HG03342 (cell line): ENCODE results near the gene NKD2.
"Not testable (repeated sequence)": the region's sequence is repeated elsewhere in the genome, so short reads cannot be mapped to it uniquely, and the experiment has no call there.

Source experiments
- ATAC-seq: cut with Tn5 transposase; IDR thresholded peaks from one replicate; pipeline ENCODE4 v1.9.1; 2021; ENCODE audit warnings: mild to moderate bottlenecking, moderate library complexity; ENCODE audit not compliant: unreplicated experiment

NKD2 gene

DNA sequence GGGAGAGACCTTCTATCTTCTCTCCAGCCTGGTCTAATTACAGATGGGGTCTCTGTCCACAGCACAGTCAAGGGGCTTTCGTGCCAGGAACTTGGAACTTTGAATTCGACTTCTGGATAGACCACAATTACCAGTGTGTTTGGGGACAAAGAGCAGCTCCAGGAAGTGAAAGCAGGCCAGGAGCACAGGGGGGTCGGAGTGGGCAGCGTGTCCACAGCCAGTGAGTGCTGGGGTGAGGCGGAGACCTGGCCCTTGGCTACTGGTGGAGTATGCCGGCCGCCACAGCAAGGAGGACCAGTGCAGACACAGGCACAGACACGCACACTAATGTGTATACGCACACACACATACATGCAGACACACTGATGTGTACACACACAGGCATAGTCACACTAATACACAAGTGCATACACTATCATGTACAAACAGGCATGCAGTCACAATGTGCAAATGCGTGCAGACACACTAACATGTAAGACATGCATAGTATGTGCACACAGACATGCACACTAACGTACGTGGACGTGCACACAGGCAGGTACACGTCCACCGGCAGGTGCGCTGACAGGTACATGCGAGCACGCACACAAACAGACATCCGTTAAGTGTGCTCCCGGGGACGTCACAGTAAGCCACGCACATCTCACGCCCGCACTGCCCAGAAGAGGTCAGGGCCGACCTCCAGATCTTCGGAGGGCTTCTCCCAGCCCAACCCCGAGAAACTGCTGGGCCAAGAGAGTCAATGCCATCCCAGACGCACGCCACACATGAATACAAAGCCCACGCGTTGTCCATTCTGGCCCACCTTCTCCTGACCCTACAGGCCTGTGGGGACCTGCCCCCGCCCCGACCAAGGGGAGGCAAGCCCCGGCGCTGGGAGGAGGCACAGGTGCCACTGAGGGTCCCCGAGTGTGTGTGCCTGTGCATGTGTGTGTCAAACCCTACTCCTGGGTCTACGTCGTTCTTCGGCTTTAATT is 46.5 kb downstream of the NKD2 start:
- no peak for ATAC-seq

DNA sequence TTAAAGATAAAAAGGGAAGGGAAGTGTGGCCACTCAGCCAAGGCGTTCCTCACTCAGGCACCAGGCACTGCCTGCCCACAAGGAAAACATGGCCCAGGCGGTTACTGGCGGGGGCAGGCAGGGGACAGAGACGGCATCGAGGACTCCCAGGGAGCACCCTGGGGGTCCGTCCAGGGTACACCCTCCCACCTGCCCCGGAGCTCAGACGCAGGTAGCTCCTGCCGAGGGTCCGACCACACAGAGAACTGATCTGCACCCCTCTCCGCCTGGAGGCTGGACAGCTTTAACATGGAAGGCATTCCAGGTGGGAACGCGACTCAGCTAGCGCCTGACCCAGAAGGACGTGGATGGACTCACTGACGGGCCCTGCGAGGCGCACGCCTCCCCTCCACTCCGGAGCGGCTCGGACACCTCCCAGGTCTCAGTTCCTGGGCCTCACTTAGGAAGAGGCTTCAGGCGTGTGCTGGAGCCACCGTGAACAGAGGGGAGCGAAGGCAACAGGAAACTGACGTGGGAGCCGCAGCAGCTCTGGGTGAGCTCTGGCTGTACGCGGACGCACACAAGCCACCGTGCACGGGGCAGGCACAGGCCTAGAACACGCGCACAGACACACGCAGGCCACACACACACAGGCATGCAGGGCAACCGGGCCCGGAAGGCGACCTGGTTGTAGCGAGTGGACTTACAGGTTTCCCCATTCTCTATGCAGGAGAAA is 47.5 kb downstream of the NKD2 start:
- ATAC-seq: no peak

DNA sequence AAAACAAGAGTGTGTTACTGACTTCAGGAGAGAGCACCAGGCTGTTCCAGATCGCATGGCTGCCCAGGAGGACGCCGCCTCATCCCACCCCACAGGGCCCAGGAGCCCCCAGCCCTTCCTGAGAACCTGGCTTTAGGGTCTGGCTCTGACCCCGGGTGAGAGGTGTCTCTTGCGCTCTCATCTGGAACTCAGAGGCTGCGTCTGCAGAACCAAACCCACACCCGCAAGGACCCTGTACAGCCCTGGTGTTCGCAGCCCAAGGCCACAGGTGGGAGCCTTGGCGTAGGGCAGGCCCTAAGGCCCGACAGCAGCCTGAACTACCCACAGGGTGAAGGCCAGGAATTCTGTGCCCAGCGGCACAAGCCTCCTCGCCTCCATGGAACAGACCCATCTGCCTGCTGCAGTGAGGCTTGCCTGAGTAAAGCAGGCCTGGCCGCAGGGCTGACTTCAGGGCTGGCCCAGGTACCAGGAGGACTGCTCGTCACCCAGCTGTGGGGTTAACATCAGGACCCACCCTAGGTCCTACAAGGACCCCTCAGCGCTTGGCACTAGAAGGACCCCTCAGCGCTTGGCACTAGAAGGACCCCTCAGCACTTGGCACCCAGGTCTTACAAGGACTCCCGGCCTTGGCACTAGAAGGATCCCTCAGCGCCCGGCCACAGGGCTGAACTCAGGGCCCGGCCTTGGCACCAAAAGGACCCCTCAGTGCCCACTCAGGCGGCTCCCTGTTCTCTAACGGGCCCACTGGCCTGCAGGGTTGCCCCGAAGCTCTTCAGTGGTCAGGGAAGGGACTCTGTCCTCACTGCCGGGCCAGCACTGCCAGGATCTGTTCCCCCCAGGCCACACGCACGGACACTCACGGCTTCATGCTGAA is 48.2 kb downstream of the NKD2 start:
- ATAC-seq: no peak

DNA sequence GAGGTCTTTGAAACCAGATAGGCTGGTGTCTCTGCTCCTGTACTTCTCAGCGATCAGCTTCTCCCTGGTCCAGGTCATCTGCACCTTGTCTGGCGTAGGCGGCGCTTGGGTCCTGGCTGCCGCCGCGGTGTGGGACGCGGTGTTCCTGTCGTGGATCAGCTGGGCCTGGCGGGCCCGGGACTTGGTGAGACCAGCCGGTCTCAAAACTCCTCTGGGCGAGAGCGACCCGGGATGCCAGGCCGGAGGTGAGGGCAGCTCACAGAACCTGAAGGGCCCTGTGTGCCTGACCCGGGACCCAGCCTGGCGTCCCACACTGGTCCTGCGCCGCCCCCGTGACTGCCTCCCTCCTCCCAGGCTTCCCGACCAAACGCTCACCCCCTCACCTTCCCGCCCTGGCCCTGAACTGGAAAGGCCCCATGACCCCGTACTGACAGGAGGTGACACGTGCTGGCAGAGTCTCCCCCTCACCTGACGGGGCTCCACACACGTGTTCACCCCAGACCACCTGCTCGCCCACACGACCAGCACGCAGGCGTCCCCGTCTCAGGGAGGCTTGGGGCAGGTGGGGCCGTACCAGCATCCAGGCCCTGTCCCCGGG is 49.0 kb downstream of the NKD2 start:
- no peak for ATAC-seq

DNA sequence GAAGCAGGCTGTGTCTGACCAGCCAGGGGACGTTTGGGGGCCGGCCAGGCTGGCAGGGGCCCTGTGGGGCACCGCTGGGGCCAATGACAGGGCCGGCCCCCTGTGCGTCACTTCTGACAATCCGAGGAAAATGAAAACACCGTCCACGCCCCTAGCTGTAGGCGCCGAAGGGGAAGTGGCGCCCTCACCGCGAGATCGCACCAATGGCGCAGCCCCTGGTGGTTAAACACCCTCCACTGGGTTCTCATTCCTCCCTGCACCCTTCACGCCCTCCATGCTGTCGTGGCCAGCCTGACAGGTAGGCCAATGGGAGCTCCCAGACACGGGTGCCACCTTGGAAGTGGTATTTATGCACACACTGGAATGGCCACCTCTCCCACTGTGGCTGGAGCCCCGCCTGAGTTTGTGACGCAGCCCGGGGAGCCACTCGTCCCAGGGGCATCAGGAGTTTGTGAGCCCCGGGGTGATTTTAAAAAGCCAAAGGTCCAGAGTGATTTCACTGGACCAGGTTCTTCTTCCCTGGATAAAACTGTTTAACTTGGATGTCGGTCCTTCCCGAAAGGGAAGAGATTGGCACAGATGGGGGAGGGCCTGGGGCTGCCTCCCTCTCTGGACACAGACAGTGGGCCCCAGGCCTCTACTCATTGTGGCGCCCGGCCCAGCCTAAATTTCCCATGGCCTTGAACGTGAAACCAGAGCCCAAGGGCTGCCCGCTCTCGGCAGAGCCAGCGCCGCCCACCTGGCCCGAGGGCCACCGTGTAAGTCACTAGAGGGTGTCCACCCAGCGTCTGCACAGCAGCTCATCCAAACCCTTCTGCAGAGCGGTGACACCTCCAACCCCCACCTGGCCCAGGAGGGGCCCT is 49.7 kb downstream of the NKD2 start:
- no peak for ATAC-seq

DNA sequence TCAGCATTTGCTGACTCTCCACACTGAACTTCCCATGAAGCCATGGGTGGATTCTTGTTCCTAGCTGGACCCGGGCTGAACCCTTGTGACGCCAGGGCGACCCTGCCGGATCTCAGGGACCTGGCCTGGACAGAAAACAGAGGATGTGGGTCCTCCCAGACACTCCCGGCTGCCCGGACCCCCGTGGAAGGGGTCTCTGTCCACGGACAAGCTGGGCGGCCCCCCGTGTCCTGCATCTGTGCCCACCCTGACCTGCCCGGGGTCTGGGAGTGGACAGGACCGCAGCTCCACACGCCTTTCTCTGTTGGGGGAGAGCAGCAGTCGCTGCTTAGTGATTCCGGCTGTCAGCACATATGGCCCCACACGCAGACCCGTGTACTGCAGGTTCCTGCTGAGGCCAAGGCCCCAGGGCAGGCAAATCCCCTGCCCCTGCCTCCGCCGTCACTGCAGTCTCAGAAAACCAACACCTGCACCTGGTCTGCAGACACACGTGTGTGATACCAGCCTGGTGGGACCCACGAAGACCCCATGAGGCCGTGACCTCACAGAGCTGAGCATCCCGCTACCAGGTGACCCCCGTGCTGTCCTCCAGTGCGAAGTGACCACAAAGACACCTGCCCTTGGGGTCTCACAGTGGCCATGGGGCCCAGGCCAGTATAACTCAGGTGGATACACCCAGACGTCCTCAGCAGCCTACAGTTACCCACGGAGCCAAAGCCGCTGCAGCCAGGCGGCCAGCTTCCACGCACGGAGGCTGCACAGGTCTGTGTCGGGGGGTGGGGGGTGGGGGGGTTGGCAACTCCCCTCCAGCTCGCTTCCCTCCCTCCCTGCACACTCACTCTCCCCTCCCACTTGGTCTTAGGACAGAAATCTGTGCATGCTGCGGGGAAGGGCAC is 50.6 kb downstream of the NKD2 start:
- ATAC-seq: no peak

DNA sequence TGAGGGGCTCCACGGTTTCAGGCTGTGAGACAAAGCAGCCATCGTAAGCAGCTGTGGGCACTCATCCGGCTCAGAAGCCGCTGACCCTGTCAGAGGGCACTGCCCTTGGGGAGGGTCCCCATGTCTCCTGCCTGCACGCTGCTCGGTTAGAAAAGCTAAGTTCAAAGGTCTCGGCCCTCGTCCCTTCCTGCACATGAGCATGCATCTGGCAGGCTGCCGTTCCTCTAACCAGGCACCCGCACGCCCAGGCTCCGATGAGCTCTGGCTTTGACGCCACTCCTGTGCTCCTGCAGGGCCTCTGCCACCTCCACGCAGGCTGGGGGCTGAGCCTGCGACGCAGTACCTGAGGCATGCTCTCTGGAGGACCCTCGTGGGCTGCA is 51.3 kb downstream of the NKD2 start:
- ATAC-seq: no peak

DNA sequence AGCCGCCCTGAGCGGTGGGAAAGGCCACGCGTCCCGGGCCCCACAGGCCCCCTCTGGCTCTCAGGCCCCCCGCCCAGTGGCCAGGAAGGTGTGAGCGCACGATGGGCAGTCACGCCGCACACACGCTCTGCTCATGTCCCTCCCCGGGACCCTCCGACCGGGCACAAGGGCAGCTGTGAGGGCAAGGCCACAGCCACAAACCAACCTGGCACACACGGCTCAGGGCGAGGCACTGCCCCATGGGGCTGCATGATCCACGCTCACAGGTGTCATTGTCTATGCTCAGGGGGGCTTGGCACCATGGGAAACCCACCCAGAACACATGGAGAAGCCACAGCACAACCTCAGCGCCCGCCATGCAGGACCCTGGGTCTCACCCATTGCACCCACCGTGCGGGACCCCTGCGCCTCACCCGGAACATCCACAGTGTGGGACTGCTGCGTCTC is 52.0 kb downstream of the NKD2 start:
- no peak for ATAC-seq

DNA sequence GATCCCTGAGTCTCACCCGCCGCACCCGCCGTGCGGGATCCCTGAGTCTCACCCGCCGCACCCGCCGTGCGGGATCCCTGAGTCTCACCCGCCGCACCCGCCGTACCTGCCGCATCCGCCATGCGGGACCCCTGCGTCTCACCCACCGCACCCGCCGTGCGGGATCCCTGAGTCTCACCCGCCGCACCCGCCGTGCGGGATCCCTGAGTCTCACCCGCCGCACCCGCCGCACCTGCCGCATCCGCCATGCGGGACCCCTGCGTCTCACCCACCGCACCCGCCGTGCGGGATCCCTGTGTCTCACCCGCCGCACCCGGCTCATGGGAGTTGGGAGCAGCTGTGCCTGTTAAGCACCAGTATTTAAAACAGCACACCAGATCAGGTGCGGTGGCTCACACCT is 52.7 kb downstream of the NKD2 start:
- ATAC-seq: not testable (repeated sequence)

DNA sequence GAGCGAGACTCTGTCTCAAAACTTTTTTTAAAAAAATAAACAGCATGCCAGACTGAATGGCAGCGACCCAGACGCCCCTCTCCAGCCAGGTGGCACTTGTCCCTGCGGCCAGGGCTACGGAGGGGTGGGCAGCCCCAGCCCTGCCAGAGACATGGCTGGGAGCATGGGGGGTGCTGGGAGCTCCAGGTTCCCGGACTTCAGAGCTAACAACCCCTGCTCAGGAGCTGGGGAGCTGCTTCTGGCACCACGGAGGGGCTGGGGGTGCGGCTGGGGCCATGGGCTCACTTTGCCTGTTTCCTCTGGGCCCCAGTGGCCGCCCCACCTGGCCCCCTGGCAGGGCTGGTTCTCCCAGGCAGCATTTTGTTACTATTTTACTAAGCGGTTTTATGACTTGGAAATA is 53.3 kb downstream of the NKD2 start:
- ATAC-seq: no peak

DNA sequence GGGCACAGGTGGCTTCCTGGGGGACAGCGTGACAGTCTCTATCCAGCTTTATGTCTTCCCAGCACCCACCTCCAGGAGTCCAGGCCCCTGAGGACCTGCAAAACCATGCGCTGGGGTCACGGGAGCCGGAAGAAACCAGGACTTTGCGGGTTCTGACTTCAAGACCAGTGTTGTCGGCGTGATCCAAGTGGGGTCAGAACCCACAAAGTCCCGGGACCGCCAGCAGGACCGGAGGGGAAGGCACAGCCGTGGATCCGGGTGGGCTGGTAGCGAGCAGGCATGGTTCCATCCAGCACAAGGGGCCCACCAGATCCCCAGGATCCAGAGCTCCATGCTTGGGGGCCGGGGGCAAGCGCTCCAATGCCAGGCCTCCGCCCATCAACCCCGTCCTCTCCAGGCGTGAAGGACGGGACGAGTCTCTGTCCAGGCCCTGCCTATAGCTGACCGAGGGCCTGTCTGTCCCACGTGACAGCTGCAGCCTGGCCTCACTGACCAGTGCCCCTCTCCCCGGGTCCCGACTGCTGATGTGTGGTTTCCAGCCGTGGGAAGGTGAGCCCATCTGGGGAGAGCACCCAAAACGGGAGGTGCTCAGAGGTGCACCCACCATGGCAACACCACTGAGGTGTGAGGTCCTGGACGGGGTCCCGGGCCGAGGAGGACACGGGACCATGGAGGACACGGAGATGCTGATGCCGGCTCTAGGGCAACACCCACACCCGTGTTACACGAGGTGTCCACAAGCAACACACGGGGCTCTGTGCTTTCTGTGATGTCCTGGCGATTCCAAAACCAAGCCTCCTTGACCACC is 54.4 kb downstream of the NKD2 start:
- no peak for ATAC-seq

DNA sequence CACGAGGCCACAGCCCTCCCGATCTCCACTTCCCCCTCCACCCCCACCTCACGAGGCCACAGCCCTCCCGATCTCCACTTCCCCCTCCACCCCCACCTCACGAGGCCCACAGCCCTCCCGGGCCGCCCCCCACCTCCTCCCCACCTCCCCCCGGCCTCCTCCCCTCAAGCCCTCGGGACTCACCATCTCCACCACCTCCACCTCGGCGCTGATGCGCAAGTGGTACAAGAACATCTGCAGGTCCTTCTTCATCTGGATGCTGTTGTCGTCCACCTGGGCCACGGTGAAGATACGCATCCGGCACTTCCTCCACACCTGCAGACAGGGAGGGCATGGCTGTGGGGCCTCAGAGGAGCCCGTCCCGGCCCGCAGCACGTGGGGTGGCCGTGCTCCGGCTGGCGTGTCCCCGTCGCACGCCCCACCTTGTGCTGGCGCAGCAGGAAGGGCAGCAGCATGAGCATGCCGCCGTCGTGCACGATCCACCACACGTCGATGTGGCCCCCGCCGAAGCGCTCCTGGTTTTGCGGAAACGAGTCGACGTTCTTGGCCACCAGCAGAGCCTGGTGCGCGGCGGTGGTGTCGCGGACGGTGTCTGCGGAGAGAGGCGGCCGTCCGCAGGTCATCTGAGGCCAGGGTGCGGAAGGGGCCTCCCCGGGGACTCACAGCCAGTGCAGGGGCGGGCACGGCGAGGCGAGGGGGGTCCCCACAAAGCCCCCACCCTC is 55.2 kb downstream of the NKD2 start:
- no peak for ATAC-seq

DNA sequence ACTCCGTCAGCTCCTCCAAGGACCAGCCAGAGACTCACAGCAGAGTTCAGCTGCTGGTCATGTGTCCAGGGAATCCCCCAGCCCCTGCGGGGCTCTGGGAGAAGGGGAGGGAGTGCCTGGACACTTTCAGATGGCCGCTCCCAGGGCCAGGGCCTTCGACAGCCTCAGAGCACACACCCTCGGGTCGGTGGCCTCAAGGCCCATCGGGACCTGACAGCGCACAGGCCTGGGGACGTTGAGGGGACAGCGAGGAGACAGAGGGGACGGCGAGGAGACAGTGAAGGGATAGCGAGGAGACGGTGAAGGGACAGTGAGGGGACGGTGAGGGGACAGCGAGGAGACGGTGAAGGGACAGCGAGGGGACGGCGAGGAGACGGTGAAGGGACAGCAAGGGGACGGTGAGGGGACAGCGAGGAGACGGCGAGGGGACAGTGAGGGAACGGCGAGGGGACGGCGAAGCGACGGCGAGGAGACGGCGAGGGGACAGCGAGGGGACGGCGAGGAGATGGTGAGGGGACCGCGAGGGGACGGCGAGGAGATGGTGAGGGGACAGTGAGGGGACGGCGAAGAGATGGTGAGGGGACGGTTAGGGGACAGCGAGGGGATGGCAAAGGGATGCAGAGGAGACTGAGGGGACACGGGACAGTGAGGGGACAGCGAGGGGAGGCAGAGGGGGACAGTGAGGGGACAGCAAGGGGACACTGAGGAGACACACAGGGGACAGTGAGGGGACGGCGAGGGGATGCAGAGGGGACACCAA is 56.0 kb downstream of the NKD2 start:
- no peak for ATAC-seq

DNA sequence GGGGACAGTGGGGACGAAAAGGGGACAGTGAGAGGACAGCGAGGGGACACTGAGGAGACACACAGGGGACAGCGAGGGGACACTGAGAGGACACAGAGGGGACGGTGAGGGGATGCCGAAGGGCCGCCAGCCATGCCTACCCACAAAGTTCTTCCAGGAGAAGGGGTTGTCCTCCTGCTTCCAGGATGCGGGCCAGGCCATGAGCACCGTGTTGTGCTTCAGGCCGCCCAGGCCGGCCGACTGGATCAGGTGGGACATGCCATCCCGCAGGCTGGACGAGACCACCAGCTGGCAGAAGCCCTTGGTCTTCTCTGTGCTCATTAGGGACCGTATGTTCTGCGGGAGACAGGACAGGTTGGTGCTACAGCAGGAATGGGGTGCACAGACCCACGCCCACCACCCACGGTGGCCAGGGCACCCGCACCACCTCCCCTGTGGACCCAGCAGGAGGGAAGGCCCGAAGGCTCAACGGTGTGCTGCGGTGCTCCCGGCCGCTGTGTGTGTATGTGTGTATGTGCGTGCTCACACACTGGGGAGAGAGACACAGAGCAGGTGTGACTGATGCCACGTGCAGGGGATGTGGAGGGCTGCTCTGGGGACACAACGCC is 56.6 kb downstream of the NKD2 start:
- no peak for ATAC-seq

DNA sequence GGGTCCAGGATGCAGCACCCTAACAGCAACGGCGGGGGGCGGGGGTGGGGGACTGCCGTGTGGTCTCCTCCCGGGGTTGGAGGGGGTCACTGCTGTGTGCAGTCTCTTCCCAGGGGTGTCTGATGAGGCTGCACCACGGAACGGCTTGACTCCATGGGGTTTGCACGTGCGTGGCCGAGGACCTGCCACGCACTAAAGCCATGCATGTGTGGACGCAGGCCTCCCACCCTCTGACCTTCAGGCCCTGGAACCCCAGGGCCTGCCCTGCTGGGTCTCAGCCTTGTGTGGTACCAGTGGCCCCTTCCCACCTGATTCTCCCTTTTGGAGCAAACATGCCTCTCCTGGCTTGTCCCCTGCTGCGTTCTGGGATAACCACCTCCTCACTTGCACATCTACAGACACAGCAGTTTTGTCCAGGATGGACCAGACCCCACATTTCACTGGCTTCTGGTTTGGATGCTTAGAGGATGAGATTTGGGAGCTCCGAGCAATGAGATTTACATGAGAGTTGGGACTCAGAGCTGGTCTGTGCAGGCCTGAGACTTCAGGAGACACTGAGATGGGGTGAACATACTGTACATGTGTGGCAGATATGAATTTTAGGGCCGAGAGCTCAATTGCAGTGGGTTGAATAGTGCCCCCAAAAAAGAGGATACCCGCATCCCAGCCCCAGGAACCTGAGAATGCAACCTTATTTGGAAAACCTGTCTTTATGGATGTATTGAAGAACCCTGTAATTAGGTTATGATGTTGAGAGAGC is 57.5 kb downstream of the NKD2 start:
- no peak for ATAC-seq
